CD4-positive, alpha-beta T cell treated with Interferon alpha-2 for 1 hour (primary cell): ENCODE measurements around the gene PRDM16.

Source experiments
- DNase-seq, 2 donors: peaks; one replicate each; pipeline ENCODE4 v3.0.0-alpha.2; 2020 to 2022

The PRDM16 gene

DNA sequence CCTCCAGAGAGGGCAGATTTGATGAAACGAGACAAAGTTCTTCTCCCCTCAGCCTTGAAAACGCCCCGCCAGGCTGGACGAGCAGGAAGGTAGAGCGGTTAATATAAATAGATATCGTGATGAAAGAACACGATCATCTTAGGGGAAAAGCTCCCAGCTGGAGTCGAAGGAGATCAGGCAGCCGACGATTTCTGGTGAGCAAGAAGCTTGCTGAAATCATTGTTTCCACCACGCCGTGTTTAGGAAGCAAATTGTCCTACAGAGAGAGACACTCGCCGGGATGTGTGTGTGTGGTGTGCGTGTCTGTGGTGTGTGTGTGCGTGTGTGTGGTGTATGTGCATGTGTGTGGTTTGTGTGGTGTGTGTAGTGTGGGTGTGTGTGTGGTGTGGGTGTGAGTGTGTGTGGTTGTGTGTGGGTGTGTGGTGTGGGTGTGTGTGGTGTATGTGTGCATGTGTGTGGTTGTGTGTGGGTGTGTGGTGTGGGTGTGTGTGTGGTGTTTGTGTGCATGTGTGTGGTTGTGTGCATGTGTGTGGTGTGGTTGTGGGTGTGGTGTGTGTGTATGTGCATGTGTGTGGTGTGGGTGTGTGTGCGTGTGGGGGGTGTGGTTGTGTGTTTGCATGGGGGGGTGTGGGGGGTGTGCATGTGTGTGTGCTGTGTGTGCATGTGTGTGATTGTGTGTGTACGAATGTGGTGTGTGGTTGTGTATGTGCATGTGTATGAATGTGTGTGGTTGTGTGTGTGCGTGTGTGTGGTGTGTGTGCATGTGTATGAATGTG is 340.6 kb downstream of the PRDM16 start:
- DNase-seq, result no peak

DNA sequence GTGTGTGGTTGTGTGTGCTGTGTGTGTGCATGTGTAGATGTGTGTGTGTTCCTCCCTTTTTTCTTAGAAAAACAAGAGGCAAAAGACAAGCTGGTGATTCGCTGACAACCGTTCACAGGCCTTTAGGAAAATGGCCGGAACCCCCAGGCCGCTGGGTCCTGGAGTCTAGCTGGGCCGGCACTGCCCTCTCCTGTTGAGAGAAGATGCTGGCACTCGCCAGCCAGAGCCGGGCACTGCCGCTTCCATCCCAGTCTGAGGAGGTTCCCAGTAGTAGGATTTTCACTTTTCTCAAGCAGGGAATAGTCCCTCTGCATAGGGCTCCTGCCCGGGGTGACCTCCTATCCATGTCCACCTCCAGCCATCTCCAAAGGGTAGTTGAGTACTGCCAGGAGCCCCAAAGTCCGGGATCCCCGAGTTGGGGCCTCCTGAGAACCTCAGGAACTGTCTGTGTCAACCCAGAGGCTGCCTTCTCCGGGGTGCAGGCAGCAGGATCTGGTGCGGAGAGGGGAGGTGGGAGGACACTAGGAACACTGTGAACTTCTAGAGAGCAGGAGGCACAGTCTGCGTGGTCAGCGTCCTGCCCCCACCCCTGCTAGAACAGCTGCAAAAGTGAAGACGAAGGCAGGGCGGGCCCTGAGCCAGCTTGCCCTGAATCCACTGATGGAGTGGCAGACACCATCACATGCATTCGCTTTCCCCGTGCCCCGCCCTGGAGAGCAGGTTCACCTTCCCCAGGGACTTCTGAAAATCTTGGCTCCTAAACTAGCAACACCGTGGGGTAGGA is 341.3 kb downstream of the PRDM16 start:
- DNase-seq, result no peak

DNA sequence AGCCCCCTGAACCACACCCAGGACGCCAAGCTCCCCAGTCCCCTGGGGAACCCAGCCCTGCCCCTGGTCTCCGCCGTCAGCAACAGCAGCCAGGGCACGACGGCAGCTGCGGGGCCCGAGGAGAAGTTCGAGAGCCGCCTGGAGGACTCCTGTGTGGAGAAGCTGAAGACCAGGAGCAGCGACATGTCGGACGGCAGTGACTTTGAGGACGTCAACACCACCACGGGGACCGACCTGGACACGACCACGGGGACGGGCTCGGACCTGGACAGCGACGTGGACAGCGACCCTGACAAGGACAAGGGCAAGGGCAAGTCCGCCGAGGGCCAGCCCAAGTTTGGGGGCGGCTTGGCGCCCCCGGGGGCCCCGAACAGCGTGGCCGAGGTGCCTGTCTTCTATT is 342.8 kb downstream of the PRDM16 start:
- no peak for DNase-seq

DNA sequence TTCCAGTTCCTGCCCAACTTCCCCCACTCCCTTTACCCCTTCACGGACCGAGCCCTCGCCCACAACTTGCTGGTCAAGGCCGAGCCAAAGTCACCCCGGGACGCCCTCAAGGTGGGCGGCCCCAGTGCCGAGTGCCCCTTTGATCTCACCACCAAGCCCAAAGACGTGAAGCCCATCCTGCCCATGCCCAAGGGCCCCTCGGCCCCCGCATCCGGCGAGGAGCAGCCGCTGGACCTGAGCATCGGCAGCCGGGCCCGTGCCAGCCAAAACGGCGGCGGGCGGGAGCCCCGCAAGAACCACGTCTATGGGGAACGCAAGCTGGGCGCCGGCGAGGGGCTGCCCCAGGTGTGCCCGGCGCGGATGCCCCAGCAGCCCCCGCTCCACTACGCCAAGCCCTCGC is 343.4 kb downstream of the PRDM16 start:
- DNase-seq, result no peak

DNA sequence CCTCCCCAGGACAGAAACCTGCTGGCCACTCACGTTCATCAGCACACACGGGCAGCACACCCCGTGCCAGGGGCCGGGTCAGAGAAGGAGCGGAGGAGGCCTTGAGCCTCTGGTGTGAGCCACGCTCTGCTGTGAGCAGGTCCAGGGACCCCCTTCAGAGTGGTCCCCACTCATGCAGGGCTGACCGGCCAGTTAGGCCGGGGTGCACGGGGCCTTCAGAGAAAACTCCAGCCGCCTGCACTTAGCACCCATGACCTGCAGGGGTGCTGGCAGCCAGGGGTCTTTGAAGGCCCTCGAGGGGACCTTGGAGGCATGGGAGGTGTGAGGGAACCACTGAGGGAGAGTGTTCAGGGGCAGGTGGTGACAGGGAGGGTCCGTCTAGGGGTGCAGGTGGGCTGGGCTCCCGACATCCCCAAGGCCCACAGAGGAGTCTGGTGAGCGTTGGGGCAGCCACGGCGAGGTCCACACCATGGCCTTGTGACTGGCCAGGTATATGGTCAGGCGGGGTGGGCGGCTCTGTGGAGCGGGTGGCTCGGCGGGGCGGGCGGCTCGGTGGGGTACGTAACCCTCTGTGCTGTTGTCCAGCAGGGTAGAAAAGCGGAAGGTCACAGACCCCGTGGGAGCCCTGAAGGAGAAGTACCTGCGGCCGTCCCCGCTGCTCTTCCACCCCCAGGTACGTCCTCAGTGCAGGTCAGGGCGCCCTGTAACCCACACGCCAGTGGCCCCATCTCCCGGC is 345.1 kb downstream of the PRDM16 start:
- no peak for DNase-seq

DNA sequence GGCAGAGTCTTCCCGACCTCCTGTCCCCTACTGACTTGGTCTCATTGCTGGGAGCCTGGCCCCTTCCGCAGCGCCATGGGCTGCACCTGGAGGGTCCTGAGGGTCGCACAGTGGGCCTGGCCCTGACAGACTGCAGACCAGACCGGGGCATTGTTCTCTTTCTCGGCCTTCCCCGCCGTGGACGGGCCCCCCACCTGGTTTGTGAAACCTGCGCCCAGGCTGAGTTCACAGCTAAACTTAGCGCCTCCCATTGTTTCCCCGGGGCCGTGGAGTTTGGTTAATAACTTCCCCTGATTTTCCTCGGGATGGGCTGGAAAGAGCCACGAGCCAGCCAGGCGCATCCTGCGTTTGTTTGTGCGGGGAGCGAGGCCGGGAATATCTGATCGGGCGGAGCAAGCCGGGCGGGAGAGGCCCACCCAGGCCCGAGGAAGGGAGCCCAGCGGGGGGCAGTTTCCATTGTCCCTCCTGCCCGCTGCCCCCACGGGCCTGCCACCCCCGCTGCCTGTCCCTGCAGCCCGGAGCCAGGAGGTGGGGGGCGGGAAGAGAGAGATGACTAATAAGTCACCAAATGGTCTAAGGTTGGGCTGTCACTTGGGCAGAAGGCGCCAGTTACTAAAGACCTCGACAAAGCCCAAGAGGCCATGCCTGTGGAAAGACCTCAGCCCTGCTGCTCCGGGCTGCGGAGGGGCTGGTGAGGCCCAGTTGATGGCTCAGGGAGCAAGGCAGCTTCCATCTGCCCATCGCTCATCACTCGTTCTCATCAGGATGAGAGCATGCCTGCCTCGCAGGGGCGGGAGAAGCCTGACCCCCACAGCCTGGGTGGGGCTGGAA is 346.5 kb downstream of the PRDM16 start:
- DNase-seq, result no peak

DNA sequence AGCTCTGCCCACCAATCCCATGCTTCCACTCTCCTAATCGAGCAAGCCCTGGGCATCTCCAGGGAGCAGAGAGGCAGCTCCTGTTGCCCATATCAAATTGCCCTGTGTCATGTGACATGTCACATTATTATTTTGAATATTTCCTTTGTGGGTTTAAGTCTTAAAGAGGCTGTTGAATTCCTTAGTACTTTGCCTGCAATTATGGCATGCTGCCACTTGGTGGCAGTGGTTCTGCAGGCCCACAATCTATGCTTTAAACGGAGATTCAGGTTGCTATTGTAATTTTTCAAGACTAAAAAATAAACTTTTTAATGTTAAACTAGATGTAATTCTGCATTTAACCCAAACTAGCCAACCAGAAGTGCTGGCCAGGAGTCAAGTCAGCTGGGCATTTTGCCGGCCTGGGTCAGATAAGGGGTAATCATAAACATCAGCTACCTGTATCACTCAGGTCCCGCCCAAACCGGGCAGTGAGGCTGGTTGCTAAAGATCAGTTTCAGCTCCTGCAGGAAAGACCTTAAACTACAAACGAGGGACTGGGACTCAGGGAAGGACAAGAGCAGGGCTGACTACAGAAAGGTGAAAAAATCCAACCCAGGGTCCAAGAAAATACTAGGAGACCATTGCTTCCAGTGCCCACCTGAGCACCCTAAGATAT is 348.2 kb downstream of the PRDM16 start:
- no peak for DNase-seq

DNA sequence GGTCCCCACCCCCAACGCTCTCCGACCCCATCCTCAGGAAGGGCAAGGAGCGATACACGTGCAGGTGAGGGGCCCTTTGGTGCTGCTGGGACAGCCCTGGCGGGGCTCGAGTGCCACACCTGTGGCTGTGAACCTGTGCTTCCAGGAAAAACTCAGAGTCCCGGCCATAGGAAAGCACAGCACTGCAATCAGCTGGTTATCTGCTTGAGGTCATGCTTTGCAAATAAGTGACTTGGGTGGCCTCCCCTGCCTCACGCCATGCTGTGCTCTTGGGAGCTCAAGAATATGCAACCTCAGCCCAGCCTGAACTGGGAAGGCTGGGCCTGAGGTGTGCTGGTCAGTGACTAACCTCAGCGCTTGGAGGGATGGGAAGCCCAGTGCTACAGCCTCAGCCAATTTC is 348.9 kb downstream of the PRDM16 start:
- DNase-seq, result no peak

DNA sequence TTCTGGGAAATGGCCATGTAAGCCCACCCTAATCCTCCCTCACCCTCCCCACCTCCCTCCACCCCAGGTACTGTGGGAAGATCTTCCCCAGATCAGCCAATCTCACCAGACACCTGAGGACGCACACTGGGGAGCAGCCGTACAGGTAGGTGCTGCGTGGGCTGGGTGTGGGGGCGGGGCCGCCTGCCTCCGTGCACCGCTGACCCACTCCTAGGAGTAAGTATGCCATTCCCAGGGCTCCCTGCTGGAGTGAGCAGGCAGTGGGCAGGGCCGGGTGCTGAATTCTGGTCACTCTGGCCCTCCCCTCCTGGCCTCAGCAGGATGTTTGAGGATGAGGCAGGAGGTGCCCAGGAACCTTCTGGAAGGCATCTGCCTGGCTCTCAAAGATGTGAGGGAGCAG is 349.6 kb downstream of the PRDM16 start:
- DNase-seq, result no peak

DNA sequence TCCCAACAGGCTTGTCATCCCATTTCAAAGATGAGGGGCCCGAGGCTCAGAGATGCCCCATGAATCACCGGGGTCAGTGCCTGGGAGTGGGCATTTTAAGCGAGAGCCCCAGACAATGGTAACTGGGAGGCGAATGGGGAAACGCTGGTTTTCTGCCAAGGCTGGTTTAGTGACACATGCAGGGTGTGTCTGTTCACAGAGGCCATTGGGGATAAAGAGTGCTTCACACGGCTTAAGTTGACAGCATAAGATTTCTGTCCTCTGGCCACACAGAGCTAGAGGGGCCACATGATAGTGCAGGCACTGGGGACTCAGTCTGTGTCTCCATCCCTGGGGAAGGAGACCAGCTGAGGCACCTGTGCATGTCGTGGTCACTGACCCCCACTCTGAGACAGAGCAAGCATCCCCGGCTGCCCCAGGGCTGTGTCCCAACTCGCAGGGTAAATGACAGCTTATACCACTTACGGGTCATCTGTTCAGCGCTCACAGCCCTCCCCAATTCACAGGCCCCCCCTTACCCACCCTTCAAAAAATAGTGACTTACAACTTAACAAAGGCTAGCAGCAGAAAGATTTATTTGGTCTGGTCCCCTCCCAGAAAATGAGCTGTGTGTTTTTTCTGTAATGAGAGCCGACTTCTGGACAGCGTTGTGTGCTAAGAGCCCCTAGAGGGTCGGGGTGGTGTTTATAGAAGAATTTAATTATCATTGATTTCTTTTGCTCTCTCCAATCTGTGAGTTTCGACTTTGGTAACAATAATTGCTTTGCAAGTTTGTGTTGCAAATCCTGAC is 350.6 kb downstream of the PRDM16 start:
- DNase-seq, result no peak

DNA sequence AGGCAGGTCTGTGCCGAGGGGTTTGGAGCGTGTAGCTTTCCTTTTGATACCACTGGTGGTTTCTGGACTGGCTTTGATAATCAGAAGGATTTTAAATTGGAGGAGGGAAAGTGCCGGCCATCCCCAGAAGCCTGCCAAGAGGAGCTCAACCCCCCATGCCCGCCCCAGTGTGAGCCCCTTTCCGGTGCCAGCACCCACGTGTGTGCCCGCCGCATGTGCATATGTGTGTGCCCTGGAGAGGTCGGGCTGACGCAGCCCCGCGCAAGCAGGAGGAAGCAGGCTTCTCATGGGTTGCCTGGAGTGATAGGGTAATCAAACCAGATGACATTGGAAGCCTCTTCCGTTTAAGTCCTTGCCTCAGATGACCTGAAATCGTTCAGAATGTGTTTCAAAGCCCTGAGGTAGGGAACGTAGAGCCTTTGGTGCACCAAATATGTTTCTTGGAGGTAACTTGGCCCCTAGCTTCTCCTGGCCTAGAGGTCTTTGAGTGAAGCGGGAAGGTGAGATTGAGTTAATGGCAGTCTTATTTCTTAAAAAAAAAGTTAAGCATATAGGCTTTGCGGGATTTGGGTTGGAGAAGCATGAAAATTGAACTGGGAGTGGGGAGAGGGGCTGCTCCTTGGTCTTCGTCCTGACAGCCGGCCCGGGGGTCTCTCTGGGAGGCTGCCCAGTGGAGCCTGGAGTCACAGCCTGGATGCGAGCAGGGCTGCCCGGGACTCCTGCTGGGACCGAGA is 351.4 kb downstream of the PRDM16 start:
- no peak for DNase-seq

DNA sequence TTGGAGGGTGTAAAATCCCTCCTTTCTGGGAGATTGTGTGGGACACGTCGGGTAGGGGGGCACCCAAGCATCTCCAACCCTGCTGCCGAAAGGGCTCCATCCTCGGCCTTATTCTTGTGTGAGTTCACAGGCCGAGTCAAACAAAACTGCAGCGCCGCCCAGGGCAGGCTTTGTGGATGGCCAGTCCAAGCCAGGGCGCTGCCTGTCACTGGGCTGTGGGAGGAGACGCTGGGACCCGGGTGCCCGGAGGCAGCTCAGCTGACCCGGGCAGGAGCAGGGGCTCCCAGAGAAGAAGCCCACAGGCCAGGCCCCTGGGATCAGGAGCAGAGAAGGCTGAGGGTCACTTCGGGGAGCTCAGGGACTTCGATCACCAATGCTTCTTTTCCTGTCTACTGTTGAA is 353.6 kb downstream of the PRDM16 start:
- DNase-seq, result no peak

DNA sequence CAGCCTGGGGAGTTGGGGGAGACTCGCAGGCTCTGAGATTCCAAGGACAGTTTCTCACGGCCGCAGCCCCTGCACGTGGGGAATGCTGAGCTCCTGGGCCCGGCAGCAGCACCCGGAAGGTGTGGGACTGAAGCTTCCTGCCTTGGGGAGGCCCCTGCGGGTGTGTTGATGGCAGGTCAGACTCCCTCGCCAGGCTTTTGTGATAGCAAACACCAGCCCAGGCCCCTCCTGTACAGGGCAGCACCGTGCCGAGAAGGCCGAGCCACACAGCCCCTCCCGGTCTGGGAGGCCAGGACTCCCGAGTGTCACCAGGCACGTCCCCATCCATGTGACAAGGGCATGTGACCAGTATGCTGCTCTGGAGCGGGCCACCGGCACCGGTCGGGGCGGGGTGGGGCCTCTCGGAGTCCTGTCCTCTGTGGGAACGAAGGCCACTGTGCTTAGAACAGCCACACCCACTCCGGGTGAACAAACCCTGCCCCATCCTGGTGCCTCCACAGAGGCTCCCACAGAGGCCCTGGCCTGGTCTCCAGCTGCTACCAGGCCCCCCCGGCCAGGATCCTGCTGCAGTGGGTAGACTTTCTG is 354.3 kb downstream of the PRDM16 start:
- no peak for DNase-seq

DNA sequence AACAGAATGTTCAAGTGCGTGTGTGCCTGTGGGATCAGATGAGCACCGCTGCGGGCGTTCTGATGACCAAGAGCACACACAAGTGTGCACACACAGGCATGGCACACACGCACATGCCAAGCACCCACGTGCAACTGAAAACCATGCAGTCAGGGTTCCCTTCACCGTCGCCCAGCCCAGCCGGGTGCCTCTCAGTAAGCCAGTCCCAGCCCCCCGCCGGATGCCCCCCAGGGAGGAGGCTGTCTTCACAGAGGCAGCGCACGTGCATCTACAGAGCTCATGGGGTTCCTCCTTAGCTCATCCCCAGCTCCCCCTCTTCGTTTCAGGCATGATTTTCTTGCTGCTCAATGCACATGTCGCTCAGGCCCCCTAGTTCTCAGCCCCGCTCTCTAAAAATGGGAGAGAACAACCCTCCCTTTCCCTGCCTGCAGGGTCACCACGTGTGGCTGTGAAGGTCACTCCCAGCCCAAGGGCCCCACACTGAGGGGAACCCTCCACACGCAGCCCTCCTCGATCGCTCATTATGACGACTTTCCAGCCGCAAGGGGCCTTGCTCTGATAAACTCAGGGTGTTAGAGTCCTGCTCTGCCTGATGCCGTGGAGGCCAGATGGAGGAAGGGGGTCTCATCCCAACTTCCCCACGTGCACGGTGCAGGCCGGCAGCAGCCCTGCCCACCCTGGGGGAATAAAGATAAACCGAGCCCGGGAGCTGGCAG is 355.1 kb downstream of the PRDM16 start:
- no peak for DNase-seq

DNA sequence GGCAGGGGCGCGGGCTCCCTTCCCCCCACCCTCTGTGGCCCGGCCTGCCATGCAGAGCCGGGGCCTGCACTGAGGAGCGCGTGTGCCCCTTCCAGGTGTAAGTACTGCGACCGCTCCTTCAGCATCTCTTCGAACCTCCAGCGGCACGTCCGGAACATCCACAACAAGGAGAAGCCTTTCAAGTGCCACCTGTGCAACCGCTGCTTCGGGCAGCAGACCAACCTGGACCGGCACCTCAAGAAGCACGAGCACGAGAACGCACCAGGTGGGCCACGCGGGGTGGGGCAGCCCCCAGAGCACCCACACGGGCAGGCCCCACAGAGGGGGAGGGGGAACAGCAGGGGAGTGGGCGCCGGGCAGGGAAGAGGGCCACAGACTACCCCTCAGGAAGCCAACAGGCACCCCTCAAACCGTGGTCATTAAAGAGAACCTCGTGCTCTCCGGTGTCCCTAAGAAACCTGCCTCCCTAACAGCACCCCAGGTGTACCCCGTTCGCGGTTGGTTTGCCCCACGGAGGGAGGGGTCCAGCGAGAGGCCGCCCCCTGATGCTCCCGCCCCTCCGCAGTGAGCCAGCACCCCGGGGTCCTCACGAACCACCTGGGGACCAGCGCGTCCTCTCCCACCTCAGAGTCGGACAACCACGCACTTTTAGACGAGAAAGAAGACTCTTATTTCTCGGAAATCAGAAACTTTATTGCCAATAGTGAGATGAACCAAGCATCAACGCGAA is 356.6 kb downstream of the PRDM16 start:
- no peak for DNase-seq

DNA sequence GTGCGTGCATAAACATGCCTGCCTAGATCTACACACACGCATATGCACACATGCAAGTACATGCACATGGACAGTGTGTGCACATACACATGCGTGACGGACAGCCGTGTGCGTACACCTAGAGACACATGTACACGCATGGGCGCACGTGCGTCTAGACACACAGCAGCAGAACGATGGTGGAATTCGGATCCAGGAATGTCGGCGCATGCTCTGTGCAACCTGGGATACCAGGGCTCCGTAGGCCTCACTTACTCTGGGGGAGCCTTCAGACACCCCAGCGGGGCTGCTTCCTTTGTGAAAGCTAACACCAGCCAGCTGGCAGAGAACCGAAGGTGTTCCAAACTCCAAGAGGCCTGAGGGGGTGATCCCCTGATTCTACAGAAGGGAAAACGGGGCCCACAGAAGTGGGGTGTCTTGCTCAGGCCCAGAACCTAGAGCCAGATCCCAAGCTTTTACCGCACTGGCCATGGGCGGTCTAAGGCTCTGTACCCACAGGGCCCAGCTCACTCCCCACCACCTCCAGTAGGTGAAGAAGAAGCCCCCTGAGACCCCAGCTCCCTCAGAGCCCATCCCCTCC is 358.0 kb downstream of the PRDM16 start:
- DNase-seq, result no peak

DNA sequence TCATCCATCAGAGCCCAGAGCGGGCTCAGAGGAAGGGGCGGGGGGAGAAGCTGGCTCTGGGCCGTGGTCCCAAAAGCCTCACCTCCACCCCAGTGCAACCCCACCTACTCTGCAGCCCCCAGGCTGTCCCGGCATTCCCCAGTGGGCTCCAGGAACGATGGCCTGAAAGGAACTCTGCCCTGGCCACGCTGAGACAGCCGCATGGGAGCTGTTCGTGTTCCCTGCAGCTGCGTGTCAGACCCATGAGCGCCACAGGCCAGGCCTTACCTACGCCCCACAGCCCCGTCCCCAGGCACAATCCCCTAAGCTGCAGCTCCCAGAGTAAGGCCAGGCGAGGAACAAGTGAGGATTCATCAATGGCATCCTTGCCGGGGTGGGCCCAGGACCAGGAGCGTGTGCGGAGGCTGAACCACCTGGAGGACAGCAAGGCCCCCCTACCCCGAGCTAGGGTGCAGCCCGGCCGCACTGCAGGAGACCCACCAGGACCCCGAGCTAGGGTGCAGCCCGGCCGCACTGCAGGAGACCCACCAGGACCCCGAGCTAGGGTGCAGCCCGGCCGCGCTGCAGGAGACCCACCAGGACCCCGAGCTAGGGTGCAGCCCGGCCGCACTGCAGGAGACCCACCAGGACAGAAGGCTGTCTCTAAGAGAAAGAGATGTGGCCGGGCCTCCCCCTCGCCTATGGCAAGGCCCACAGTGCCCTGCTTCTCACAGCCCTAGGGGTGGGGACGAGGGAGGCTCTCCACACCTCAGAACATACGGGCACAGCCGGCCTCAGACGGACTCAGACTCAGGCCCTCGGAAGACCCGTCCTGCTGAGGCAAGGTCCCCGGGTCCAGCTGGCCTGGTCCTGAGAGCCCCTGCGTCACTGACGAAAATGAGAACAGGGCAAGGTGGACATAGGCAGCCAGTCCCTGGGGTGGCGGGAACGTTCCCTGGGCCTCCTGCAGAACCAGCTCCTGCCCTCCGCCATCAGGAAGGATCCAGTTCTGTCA is 359.0 kb downstream of the PRDM16 start:
- DNase-seq, result no peak
